HG03558 (cell line): ENCODE results near the gene TBKBP1.

Experiments used
- ATAC-seq: cut with Tn5 transposase; IDR thresholded peaks from one replicate; pipeline ENCODE4 v1.9.1; 2021; ENCODE audit warnings: moderate number of reproducible peaks; ENCODE audit not compliant: unreplicated experiment; ENCODE audit errors: extremely low read depth

The TBKBP1 gene, protein sequence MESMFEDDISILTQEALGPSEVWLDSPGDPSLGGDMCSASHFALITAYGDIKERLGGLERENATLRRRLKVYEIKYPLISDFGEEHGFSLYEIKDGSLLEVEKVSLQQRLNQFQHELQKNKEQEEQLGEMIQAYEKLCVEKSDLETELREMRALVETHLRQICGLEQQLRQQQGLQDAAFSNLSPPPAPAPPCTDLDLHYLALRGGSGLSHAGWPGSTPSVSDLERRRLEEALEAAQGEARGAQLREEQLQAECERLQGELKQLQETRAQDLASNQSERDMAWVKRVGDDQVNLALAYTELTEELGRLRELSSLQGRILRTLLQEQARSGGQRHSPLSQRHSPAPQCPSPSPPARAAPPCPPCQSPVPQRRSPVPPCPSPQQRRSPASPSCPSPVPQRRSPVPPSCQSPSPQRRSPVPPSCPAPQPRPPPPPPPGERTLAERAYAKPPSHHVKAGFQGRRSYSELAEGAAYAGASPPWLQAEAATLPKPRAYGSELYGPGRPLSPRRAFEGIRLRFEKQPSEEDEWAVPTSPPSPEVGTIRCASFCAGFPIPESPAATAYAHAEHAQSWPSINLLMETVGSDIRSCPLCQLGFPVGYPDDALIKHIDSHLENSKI

DNA sequence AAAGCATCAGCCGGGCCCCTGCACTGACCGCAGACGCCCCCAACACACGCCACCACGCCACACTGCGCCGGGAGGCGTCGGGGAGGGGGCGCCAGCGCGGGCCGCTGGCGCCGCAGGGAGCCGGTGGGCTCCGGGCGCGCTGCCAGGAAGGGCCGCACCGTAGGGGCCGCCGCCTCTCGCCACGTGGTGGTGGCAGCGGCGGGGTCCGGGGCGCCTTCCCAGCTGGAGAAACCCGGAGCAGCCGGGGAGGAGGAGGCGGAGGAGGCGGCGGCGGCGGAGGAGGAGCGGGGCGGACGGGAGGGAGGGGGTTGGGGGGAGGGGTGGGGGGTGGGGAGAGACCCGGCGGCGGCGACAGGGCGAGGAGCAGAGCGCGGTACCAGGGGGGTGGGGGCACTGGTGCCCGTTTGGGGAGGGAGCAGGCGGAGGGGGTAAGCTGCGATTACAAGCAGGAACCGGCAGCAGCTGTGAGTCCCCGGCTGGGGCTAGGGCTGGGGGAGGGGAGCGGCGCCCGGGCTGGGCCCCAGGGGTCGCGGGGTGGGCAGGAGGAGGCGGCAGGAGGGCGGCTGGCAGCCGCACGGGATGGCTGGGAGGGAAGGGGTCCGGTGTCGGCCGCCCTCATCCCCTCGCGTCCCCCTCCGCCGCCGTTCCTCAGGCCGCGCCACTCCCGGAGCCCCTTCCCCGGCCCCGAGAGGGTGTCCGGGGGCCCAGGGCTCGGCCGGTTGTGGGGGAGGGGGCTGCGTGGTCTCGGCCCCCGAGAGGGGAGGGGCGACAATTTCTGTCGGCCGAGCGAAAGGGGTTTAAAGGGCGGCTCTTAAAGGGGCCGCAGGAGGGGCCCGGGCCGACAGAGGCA, at the start of gene TBKBP1:
TBKBP1 (plus strand) TSS at position 431 of the 850 bp plus-strand sequence. CDS start 1,952 bp downstream, outside the sequence.
- no peak for ATAC-seq

GRCh38 chr17:47644324-47644723, 49.6 kb upstream of the TBKBP1 start:
- no peak for ATAC-seq

DNA sequence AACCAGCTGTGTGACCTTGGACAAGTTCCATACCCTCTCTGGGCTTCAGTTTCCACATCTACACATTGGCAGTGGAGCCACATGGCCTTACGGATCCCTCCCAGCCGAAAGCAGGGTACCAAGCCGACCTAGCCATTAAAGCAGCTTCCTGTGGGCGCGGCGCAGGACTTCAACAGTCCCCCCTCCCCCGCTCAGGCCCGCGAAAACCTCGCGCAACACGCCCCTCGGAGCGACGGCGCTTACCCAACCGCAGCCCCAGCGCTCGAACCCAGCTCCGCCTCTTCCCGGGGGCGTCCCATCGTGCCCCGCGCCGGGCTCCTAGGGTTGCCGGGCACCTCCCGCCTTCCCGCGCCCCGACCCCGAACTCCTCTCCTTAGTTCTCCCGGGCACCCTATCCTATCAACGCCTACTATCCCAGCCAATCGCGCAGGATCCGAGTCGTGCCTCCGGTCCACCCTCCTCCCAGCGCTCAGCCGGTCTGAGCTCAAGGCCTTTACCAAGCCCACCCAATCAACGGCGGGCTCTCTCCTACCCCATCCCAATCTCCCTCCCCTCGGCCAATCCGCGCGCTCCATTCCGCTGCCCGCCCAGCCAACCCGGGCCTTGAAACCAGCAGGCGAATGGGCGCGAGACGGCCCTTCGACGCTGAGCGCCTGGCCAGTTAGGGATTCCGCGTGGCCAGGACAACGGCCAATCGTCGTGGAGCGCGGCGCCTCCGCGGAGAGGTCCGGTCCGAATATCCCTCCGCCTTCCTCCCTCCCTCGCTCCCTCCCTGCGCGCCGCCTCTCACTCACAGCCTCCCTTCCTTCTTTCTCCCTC, 44.6 kb upstream of the TBKBP1 start, which contains the start of gene KPNB1:
KPNB1 (plus strand) TSS at position 767 of the 819 bp plus-strand sequence. CDS start 326 bp downstream, outside the sequence.
- ATAC-seq = peak; percentile 71

DNA sequence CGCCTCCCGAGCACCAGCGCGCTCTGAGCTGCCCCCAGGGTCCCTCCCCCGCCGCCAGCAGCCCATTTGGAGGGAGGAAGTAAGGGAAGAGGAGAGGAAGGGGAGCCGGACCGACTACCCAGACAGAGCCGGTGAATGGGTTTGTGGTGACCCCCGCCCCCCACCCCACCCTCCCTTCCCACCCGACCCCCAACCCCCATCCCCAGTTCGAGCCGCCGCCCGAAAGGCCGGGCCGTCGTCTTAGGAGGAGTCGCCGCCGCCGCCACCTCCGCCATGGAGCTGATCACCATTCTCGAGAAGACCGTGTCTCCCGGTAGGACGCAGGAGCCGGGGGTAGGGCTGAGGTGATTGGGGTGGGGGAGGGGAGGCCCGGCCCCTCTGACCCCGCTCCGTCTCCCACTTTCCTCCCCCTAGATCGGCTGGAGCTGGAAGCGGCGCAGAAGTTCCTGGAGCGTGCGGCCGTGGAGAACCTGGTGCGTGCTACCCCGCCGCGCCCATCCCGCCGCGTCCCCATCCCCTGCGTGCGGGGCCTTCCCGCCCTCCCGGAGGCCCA, 43.9 kb upstream of the TBKBP1 start:
- no peak for ATAC-seq

GRCh38 chr17:47650525-47651522, 43.1 kb upstream of the TBKBP1 start:
- ATAC-seq = peak; percentile 43

DNA sequence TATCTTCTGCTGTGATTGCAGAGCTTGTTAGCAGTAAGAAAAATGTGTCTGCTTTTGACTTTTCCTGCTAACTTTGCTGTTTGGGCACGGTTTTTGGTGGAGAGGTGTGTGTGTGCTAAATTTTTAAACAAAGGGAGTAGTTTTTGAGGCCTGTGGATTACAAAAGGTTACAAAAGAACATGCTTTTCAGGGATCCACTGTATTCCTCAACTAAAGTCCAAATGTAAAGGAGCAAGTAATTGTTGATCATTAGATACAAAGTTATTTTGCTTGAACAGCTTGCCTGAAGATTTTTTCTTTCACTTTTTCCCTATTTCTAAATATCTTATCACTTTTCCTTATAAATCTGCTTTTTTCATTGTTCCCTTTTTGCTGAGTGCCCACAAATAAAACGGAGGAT, 42.3 kb upstream of the TBKBP1 start:
- no peak for ATAC-seq

GRCh38 chr17:47652570-47652969, 41.4 kb upstream of the TBKBP1 start:
- ATAC-seq = no peak

- no peak for ATAC-seq
Observed at GRCh38 chr17:47653442-47653841, 40.5 kb upstream of the TBKBP1 start.

GRCh38 chr17:47654991-47655390, 39.0 kb upstream of the TBKBP1 start:
- ATAC-seq = no peak

DNA sequence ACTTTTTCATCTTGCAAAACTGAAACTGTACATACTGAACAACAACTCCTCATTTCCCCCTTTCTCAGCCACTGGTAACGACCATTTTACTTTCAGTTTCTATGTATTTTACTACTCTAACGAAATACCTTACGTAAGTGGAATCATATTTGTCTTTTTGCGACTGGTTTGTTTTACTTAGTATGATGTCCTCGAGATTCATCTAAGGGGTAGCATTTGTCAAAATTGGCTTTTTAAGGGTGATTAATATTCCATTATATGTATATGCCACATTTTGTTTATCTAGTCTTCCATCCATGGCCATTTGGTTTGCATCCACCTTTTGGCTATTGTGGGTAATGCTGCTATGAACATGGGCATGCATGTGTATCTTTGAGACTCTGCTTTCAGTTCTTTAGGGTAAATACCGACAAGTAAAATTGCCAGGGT, 33.9 kb upstream of the TBKBP1 start:
- peak; percentile 56 for ATAC-seq

- ATAC-seq = no peak
Observed at GRCh38 chr17:47663912-47664623, 29.9 kb upstream of the TBKBP1 start.

DNA sequence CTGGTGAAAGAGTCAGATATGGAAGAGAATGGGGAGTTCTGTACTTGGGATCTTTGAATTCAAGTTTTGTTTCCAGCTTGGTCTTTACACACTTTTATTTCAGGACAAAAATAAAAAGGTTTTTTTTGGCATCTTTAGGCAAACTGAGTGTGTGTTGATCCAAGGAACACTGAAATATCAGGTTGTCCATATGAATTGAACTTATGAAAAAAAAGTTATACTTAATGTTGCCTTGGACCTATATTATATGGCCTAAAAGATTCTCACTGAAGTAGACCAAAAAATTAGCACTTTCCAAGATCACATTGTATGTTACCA, 29.4 kb upstream of the TBKBP1 start:
- ATAC-seq = no peak

DNA sequence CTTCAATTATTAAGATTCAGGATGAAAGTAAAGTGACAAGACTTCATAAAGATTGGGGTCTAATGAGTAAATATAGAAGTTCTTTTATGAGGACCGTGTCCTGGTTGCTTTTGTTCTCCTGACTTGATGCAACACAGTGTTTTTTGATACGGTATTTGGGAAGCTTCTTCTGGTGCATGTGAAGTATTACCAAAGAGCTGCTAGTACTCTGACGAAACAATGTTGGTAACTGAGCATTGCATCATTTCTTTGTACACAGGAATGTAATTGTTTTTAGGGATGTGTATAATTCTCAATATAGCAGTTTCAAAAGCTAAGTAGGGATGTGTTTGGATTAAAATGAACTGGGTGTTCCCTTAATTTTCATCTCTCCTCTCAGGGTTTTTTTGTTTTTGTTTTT, 28.3 kb upstream of the TBKBP1 start:
- ATAC-seq = no peak

GRCh38 chr17:47669081-47669480, 24.9 kb upstream of the TBKBP1 start:
- no peak for ATAC-seq

- no peak for ATAC-seq
Observed at GRCh38 chr17:47670064-47670463, 23.9 kb upstream of the TBKBP1 start.

DNA sequence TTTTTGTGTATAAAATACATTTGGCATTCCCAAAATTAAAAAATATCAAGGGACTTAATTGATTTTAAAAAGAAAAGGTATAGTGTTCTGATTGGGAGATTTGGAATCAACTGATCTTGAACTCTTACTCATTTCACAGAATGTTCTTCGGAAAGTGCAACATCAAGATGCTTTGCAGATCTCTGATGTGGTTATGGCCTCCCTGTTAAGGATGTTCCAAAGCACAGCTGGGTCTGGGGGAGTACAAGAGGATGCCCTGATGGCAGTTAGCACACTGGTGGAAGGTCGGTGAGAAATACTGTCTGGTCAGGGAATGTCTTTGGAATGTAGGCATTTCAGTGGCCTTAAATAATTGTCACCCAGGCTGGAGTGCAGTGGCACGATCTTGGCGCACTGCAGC, 19.5 kb upstream of the TBKBP1 start:
- ATAC-seq = no peak

- no peak for ATAC-seq
Observed at GRCh38 chr17:47675380-47676198, 18.4 kb upstream of the TBKBP1 start.
